ENCODE measurements around the gene DIO3. TPM values are rescaled to one million over a fixed set of nuclear protein-coding genes. Genes with fewer than 3 reads are reported as not detected.

The DIO3 gene
- total RNA-seq, 6 experiments from 2014 or later: not detected

DNA sequence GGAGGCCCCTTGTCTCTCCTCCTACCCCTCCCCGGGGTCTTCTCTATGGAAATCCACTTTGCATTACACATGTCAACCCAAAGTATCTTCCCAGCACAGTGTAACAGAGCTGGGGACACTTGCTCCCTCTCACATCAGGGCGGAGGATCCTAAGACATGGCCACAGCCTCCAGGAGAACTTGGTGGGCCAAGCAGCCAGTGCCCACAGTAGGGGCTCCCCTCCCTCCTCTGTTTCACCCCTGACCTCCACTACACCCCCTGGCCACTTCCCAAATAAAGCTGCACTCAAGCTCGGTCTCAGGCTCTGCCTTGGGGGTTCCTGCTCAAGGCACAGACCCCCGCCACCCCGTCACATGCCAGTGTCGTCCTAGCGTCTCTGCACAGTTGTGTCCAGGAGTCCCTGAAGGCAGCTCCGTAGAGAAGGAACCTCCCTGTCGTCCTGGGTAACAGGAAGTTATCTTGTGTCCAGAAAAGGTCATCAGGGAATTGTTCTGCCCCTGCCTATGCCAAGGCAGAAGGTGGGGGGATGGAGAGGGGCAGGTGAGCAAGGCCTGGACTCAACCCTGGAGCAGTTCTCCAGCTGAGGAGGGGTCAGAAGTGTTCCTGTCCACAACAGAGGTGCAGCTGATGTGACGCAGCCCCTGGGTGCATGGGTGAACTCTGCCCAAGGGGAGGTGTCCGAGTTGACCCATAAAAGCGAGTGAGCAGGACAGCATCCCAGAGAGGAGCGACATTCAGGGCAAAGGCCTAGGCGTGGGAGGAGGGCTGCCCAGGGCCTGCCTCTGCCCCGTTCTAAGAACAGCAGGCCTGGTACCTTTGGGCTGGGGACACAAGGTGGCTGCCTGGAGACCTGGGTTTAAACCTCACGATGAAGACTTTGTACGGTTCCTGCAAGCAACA, 25.5 kb downstream of the DIO3 start:
- Mint-ChIP-seq H3K4me1 (ENCODE audit: low read depth) (no peaks in the 10 kb centered on the region), H3K36me3 (ENCODE audit: low read depth) (no peaks in the 10 kb centered on the region), H3K27me3 (ENCODE audit: insufficient read depth) (peaks cover 32% of the 10 kb centered on the region), H3K9me3 (no peaks in the 10 kb centered on the region), H3K27ac (no peak overlapping the region), H3K4me3 (no peak overlapping the region)
- no peak for TF ChIP-seq CTCF (IDR thresholded peaks at IDR 0.05)
- DNase-seq: no peak

DNA sequence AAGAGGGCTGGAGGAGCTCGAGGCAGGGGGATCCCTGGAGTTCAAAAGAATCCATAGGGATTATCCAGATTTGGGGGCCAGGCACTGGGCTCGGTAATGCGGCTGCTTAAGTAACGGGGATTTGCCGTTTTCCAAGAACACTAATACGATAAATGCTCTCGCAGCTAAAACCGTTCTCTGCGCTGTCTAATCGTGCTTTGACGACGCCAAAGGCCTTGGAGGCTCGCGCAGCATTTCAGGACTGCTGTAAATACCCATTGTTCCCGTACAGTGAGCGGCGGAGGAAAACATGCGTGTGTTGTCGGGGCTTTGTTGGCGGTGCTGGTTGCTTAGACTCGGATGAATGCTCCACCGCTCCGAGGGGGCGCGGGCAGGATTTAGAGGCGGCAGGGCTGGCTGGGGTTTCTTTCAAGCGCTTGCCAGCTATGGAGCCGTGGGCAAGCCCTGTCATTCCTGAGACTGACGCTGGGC, 26.2 kb downstream of the DIO3 start:
- Mint-ChIP-seq H3K4me3 (no peak overlapping the region), H3K9me3 (no peaks in the 10 kb centered on the region), H3K27me3 (ENCODE audit: insufficient read depth) (peaks cover 32% of the 10 kb centered on the region), H3K36me3 (ENCODE audit: low read depth) (no peaks in the 10 kb centered on the region), H3K27ac (no peak overlapping the region), H3K4me1 (ENCODE audit: low read depth) (no peaks in the 10 kb centered on the region)
- DNase-seq: no peak
- no peak for TF ChIP-seq CTCF (IDR thresholded peaks at IDR 0.05)

- Mint-ChIP-seq H3K27me3 (ENCODE audit: insufficient read depth) (peaks cover 32% of the 10 kb centered on the region), H3K4me1 (ENCODE audit: low read depth) (no peaks in the 10 kb centered on the region), H3K27ac (no peak overlapping the region), H3K9me3 (no peaks in the 10 kb centered on the region), H3K36me3 (ENCODE audit: low read depth) (no peaks in the 10 kb centered on the region), H3K4me3 (no peak overlapping the region)
- no peak for TF ChIP-seq CTCF (IDR thresholded peaks at IDR 0.05)
- no peak for DNase-seq
Measured at GRCh38 chr14:101588286-101588975, 27.1 kb downstream of the DIO3 start.

DNA sequence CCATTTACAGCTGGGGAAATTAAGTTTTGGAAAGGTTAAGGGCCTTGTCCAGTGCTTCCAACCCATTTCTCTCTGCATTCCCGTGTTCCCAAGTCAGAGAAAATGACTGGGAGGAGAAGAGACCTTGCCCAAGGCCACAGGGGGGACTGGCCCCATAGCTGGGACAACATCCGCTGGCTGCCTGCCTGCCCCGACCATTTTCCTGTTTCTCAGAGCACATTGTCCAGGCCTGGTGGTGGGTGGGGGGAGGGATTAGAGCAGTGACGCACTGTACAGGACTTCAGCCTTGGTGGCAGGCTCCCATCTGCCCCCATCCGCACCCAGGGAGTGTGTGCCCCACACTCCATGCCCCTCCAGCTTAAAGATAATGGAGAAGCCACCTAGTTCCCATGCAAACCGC, 27.7 kb downstream of the DIO3 start:
- no peak overlapping the region for H3K4me3 Mint-ChIP-seq
- H3K4me1 Mint-ChIP-seq (ENCODE audit: low read depth): no peaks in the 10 kb centered on the region
- H3K36me3 Mint-ChIP-seq (ENCODE audit: low read depth): no peaks in the 10 kb centered on the region
- no peak overlapping the region for H3K27ac Mint-ChIP-seq
- DNase-seq: no peak
- no peak for TF ChIP-seq CTCF (IDR thresholded peaks at IDR 0.05)
- H3K9me3 Mint-ChIP-seq: no peaks in the 10 kb centered on the region
- H3K27me3 Mint-ChIP-seq (ENCODE audit: insufficient read depth): peaks cover 27% of the 10 kb centered on the region

DNA sequence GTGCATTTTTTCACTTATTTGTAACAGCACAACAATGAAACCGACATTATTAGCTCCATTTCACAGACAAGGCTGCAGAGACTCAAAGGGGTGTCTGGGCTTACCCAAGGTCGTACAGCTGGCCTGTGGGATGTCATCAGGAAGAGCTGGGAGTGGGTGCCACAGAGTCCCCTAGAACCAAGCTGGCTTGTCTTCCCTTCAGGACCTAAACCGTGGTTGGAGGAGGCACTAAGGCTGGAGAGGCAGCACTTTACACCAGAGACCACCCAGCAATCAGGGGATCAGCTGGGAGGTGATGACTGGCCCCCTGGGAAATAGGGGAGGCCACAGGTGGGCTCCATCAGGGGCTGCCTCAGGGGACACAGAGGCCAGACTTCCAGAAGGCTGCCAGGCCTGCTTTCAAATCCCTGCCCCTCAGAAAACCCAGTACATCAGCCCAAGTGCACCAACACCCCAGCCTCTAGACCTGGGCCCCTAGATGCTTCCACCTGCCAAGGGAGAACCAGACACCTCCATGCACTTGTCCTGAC, 28.3 kb downstream of the DIO3 start:
- DNase-seq: no peak
- Mint-ChIP-seq H3K36me3 (ENCODE audit: low read depth) (no peaks in the 10 kb centered on the region), H3K4me1 (ENCODE audit: low read depth) (no peaks in the 10 kb centered on the region), H3K27me3 (ENCODE audit: insufficient read depth) (peaks cover 26% of the 10 kb centered on the region), H3K9me3 (no peaks in the 10 kb centered on the region), H3K4me3 (no peak overlapping the region), H3K27ac (no peak overlapping the region)
- no peak for TF ChIP-seq CTCF (IDR thresholded peaks at IDR 0.05)

Measured in HFFc6 (cell line).